AG20443 (cell line): Measurements from ENCODE around the gene SH3BP5.

Experiments used
- DNase-seq: peaks from one replicate; pipeline ENCODE4 v3.0.0; 2012; ENCODE audit warnings: low spot score, mixed read lengths

Gene SH3BP5

GRCh38 chr3:15325228-15325627, 7.2 kb downstream of the SH3BP5 start:
- DNase-seq = peak; percentile 53

- DNase-seq = no peak
These were observed 8.0 kb downstream of the SH3BP5 start for GRCh38 chr3:15324379-15324808.

GRCh38 chr3:15323063-15323462, 9.3 kb downstream of the SH3BP5 start:
- DNase-seq = no peak

- no peak for DNase-seq
These were observed 11.0 kb downstream of the SH3BP5 start for GRCh38 chr3:15321349-15321748.

GRCh38 chr3:15319575-15319974, 12.8 kb downstream of the SH3BP5 start:
- DNase-seq = peak; percentile 69

GRCh38 chr3:15319136-15319535, 13.2 kb downstream of the SH3BP5 start:
- DNase-seq = no peak

- no peak for DNase-seq
These were observed 13.7 kb downstream of the SH3BP5 start for GRCh38 chr3:15318661-15319060.

GRCh38 chr3:15316998-15317435, 15.4 kb downstream of the SH3BP5 start:
- peak; percentile 67 for DNase-seq

GRCh38 chr3:15315003-15315402, 17.4 kb downstream of the SH3BP5 start:
- DNase-seq = peak; percentile 74

- no peak for DNase-seq
These were observed 18.1 kb downstream of the SH3BP5 start for GRCh38 chr3:15314276-15314675.

- no peak for DNase-seq
These were observed 18.9 kb downstream of the SH3BP5 start for GRCh38 chr3:15313461-15313860.

GRCh38 chr3:15312550-15312949, 19.8 kb downstream of the SH3BP5 start:
- no peak for DNase-seq

GRCh38 chr3:15310491-15311370, 21.7 kb downstream of the SH3BP5 start:
- peak; percentile 74 for DNase-seq

- no peak for DNase-seq
These were observed 22.6 kb downstream of the SH3BP5 start for GRCh38 chr3:15309662-15310335.

GRCh38 chr3:15307580-15307979, 24.8 kb downstream of the SH3BP5 start:
- no peak for DNase-seq

GRCh38 chr3:15306979-15307359, 25.4 kb downstream of the SH3BP5 start:
- no peak for DNase-seq

GRCh38 chr3:15305359-15305844, 27.0 kb downstream of the SH3BP5 start:
- no peak for DNase-seq

- DNase-seq = no peak
These were observed 28.7 kb downstream of the SH3BP5 start for GRCh38 chr3:15303728-15304127.

- DNase-seq = no peak
These were observed 29.2 kb downstream of the SH3BP5 start for GRCh38 chr3:15303216-15303615.

- no peak for DNase-seq
These were observed 30.6 kb downstream of the SH3BP5 start for GRCh38 chr3:15301761-15302160.

- DNase-seq = peak; percentile 71
These were observed 31.9 kb downstream of the SH3BP5 start for GRCh38 chr3:15300323-15301078.

- DNase-seq = no peak
These were observed 33.4 kb downstream of the SH3BP5 start for GRCh38 chr3:15299036-15299435.
